H1 (cell line): Measurements from ENCODE around the gene TNS3. TPM values are rescaled to one million over a fixed set of nuclear protein-coding genes. Genes with fewer than 3 reads are reported as not detected.

Experiments used
- CEBPB ChIP-seq: IDR thresholded peaks from 2 replicates; pipeline ENCODE4 v1.6.1; 2012; ENCODE audit warnings: low read depth, low read length
- RBBP5 ChIP-seq: IDR thresholded peaks from 2 replicates; pipeline ENCODE4 v1.7.1; 2012; ENCODE audit warnings: low read depth, mild to moderate bottlenecking, inconsistent platforms, low read length, moderate library complexity, borderline replicate concordance
- RNF2 ChIP-seq: fragments of 200-900, 300-1000 bp; sonication (generic); IDR thresholded peaks from 2 replicates; pipeline ENCODE4 v1.7.1; 2016; ENCODE audit warnings: borderline replicate concordance, low read depth, mild to moderate bottlenecking, antibody characterized with exemption, low read length; ENCODE audit not compliant: poor library complexity, severe bottlenecking; ENCODE audit errors: missing control alignments
- polyA plus RNA-seq, 7 experiments: library from polyadenylated mRNA; depleted of rRNA in 3 of 7; stranded (reverse) in 5 of 7; unstranded in 2 of 7; fragments of >200 nt in 5 of 7; fragments of 200-250 nt in 2 of 7; gene quantifications; 1 replicate in 5 of 7; 2 replicates in 1 of 7; 4 replicates in 1 of 7; pipeline versions ENCODE4 v1.2.1 to v1.2.3, GENCODE V29; 2011 to 2013; ENCODE audit warnings: missing spikeins in 2 of 7, mixed read lengths in 2 of 7
- total RNA-seq: library from RNA; stranded (reverse); fragmentation: NEBNext Ultra II Directional; extraction: Animal tissue kit (Norgen Biotek cat#: 25700); gene quantifications from 2 replicates; pipeline ENCODE4 v1.2.1, GENCODE V29; 2021

TNS3 gene
- total and polyA plus RNA-seq, 2 of the 8 experiments (the other 6 are each of a cell fraction or from before 2014, with no cell fraction given), result 11.9 to 24.2 TPM

DNA sequence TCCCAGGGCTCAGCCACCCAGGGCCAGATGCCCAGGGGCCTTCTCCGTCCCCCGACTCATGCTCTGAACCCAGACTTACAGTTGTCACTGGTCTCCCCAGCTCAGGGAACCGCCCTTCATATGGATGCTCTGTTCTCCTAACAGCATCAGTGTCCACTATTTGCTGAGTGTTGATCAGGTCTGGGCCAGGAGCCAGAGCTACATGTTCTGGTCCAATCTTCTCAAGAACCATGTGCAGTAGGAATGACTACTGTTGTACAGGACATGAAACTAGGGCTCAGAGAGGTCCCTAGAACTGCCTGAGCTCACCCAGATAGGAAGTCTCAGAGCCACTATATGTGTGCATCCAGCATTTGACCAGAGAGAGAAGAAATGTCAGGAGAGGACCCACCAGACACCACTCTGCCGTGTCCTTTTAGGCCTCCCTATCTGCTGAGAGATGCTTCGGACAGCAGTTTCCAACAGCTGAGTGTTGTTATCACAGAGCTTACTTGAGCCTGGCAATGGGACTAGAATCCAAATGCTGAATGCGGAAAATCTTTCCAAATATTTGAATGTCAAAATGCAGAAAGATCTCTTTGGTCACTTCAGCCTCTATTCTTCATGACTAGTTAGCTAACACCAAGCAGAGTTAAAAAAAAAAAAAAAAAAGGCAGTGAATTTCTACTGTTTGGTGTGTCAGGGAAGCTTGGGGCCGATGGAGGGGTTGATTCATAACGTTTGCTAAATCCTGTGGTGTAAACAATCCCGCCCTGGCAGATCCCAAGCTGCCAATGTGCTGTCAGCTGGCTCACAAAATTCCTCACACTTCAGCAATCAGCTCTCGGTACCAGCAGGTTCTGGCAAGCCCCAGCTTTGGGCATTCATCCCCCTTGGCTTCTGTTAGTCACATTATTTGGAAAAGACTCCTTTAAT, 246.1 kb downstream of the TNS3 start (continued):
- no peak for TF ChIP-seq CEBPB
- TF ChIP-seq RNF2, result no peak
- no peak for TF ChIP-seq RBBP5
- TF ChIP-seq, all 59 proteins: peak for 0
